HG03025 (cell line): ENCODE measurements around the gene MYOCD.

Experiments used
- ATAC-seq: cut with Tn5 transposase; IDR thresholded peaks from one replicate; pipeline ENCODE4 v1.9.1; 2021; ENCODE audit warnings: mild to moderate bottlenecking, moderate library complexity; ENCODE audit not compliant: unreplicated experiment, low FRiP score

Gene MYOCD

DNA sequence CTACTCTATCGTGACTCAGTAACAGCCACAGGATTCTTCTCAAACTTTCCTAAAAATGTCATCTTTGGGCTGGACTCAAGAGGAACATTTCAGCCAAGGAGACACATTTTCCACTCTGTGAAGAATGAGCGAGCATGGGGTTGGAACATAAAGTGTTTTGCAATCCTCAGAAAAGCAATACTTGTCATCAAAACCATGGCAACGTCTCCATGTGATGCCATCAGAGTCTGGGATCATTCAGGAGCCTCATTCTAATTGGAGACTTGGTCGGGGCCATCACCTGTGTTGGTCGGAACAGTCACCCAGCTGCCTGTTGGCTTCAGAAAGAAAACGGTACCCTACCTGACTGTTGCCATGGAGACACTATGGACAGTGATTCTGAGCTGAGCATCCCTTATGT lies 25.5 kb downstream of the MYOCD start:
- ATAC-seq = no peak

DNA sequence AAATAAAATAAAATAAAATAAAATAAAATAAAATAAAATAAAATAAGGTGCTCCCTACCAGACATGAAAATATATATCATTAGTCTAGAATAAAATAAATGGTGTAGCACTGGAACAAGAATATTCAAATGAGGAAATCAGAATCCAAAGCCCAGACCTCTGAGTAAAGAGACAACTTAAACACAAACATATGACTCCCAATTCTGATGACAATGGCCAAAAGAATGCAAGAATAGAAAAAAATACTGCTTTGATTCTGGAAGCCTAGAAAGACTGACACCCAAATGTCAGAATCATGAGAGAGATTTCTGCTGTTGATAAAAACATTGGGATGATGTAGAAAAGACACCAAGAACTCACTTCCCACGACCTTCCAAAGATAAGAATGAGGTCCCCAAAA lies 27.9 kb downstream of the MYOCD start:
- ATAC-seq = no peak

DNA sequence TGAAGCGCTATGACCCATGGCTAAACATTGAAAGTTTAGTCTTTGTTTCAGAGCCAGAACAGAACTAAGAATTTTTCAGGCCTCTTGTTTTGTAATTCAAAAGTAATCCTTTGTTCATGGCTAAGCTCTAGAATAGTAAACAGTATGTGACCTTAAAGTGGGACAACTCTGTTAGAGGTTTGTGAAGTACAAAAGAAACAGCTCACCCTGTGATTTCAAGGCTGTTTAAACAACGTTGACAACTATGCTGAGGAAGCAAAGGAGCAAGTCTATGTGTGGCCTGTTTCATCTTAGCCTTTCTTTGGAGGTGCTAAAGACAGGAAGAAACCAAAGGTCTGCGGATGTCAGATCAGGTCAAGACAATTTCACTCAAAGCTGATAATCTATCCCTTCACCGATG lies 40.4 kb downstream of the MYOCD start:
- ATAC-seq = no peak

GRCh38 chr17:12709063-12709462 lies 43.4 kb downstream of the MYOCD start:
- no peak for ATAC-seq

- ATAC-seq = no peak
These were observed 46.7 kb downstream of the MYOCD start for GRCh38 chr17:12712415-12712814.

- ATAC-seq = no peak
These were observed 47.3 kb downstream of the MYOCD start for GRCh38 chr17:12712941-12713340.

DNA sequence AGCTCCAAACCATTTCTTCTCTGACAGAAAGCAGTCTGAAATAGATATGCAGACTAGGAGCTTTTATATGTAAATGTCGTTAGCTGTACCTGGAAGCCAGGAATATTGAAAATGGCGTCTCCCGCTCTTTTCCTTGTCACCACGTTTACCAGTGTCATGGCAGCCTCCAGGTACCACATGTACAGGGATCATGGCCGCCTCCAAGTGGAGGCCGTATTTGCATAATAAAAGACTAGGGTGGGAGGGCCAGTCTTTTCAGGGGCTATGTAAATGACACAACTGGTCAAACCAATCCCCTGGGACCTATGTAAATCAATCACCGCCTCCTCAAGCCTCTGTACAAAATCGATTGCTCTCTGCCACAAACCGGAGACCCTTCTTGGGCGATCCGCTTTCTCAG lies 54.3 kb downstream of the MYOCD start:
- no peak for ATAC-seq

- no peak for ATAC-seq
These were observed 55.9 kb downstream of the MYOCD start for GRCh38 chr17:12721581-12721980.

- ATAC-seq = no peak
These were observed 56.6 kb downstream of the MYOCD start for GRCh38 chr17:12722282-12722681.

DNA sequence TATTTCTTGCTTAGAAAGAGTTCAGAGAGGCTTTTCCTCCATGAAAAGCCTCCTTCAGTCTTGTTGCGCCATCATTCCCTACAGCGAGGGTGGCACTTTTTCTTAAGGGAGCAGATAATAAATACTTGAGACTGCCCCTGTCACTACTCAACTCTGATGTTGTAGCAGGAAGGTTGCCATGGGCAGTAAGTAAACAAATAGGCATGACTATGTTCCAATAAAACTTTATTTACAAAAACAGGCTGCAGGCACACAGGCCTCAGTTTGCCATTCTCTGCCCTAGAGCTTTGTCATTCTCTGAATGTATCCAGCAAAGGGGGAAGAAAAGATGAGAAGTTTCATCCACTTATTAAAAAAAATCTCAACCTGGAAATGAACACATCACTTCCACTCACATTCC lies 60.4 kb downstream of the MYOCD start:
- no peak for ATAC-seq

DNA sequence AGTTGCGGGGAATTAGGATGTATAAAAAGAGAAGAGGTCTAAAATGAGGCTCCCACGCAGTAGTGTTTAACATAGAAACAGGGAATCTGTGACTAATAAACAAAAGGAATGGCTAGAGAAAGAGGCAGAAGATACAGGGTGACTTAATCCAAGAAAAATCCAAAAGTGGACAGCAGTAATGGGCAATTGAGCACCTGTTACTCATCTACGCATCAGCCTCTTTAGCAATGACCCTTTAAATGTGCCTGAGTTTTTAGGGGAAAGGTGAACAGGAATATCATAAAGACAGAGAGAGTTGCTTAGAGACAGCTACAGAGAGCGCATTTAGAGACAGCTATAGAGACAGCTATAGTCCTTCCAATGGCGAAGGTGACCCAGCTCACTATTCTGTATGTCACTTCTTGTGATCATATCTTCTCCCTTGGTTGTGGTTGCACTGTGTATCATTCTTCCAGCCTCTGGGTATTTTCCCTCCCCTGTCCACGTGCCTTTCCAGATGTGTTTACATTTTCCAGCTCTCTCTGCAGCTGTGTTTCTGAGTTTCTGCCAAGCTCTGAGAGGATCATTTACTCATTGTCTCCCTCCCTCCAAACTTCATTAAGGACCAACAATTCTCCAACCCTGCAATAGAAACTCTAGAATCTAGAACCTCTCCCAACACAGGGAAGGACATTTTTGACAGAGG lies 61.5 kb downstream of the MYOCD start:
- ATAC-seq = no peak

DNA sequence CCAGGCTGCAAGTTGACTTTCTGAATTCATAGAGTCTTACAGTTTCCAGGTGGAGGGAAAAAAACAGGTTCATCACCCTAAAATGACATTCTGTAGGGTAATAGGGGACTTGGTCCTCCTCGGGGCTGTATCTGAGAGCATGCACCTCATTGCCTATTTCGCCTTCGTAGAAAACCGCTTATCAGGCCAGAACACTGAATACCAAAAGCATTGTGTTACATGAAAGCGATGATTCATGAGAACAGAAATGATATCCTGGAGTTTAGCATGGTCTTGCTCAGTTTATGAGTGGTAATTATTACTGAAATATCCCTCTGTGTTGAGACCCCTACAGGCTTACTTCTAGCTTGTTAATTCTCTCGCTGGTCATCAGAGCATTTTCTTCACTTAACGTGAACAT lies 62.2 kb downstream of the MYOCD start:
- ATAC-seq = no peak

- no peak for ATAC-seq
These were observed 63.4 kb downstream of the MYOCD start for GRCh38 chr17:12729086-12729485.

GRCh38 chr17:12730421-12730820 lies 64.7 kb downstream of the MYOCD start:
- ATAC-seq = no peak

DNA sequence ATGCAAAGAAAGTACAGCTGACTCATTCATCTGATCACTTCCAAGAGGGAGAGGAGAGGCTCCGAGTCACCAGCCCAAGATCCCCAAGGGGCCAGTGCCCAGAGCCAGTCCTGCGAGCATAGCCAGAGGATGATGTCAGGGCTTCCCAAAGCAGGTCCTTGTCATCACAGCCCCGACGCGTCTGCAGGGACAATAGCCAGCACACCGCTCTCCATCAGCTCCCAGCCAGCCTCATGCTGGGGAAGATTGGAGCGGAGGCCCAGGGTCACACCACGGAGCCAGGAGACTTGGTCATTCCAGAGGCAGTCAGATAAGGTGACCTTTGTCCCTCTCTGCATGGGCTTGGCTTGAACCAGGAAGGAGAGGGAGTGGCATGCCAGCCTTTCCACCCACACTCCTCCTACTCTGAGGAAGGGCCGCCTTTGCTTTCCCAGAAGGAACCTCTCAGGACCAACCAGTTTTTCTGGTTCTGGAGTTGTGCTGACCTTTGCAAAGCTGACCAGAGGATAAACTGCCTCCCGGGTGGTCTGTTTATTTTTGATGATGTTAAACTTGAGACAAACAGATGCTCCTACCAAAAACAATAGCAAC lies 65.3 kb downstream of the MYOCD start:
- ATAC-seq = no peak

DNA sequence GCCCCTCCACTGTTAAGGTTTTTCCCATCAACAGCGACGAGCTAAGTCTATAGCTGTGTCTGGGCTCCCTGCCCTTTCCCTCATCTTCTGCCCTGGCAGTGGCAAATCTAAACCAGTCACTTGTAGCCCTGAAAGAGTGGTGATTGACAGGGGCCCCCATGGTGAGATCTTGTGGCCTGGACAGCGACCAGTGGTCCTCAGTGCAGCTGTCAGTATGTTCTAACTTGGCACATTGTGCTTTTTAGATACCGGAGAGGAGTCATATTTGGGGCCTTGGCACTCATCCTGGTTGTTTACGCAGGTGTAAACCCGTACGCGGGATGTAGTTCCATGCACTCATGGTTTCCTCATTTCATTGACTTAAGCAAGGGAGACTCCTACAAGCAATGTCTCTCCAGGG lies 66.1 kb downstream of the MYOCD start:
- ATAC-seq = no peak

DNA sequence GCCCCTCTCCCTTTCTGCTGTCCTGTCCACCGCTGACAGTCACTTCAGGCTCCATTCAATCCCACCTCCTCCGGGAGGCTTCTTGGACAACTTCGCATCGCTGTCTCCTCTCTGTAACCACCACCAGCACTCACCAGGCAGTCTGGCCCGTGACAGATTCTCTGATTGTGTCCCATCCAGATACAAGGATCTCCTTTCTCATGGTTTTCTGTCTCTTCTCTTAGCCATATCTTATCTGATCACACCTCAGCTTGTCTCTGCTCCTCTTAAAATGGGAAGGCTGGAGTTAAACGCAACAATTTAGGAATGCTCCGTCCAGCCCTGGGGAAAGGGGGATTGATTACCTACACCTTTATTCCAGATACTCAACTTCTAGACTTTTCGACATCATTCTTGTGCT lies 66.7 kb downstream of the MYOCD start:
- ATAC-seq = no peak

- ATAC-seq = no peak
These were observed 69.2 kb downstream of the MYOCD start for GRCh38 chr17:12734926-12735325.

DNA sequence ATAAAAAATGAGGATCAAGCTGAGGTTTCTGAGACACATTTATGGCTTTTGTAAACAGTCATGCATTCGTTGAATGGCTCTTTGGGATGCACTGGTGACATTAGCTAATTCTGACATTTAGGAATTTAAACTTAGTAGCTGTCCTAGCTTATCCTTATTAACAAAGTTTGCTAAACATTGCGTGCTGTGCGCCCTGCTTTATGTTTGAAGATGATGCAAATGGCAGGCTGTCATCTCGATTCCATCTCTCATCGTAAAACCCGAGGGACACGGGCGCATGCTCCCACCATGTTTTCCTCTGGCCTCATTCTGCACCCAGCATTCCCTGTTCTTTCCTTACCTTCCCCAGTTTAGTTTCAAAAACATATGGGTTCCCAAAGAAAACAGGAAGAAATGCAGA lies 69.8 kb downstream of the MYOCD start:
- no peak for ATAC-seq

GRCh38 chr17:12736526-12736925 lies 70.8 kb downstream of the MYOCD start:
- no peak for ATAC-seq

GRCh38 chr17:12737740-12738469 lies 72.2 kb downstream of the MYOCD start:
- no peak for ATAC-seq

DNA sequence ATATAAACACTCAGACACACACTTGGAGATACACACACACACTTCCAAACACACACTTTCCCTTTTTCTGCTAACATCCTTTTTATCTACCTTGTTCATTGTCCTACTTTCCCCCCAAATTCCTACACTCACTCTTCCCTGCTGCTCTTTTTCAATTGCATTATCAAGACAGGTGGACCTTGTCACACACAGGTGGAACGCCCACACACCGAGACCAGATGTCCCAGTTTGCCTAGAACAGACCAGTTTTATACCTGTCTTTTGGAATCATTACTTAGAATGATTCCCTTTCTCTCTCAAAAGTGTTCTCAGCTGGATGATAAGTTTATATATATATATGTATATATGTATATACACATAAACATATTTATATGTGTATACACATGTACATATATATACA lies 72.9 kb downstream of the MYOCD start:
- ATAC-seq = no peak
